NCI-H2196 (cell line): Measurements from ENCODE around the gene SS18L1.
A peak's percentile ranks its signal among the peaks of the same experiment; 100 is the strongest.
"Not testable (repeated sequence)": the region's sequence is repeated elsewhere in the genome, so short reads cannot be mapped to it uniquely, and the experiment has no call there.

ENCODE experiments used
- DNase-seq: peaks from one replicate; lab custom pipeline; 2025; ENCODE audit not compliant: unreplicated experiment; lab: John Stamatoyannopoulos, UW

SS18L1 gene

GRCh38 chr20:62143081-62143956, at the start of gene SS18L1, which contains the start of gene PSMA7:
Gene SS18L1, plus strand, starts transcription at chr20:62143769. Its CDS starts 52 bp downstream, at chr20:62143821.
Gene PSMA7, minus strand, starts transcription at chr20:62143394. Its CDS starts 91 bp downstream, at chr20:62143303.
- peak; percentile 92 for DNase-seq

GRCh38 chr20:62096421-62097380, 46.9 kb upstream of the SS18L1 start:
- no peak for DNase-seq

- DNase-seq: no peak
Measured at GRCh38 chr20:62097881-62098407, 45.6 kb upstream of the SS18L1 start.

GRCh38 chr20:62101078-62101477, 42.5 kb upstream of the SS18L1 start:
- DNase-seq: no peak

- no peak for DNase-seq
Measured at GRCh38 chr20:62103508-62104233, 39.9 kb upstream of the SS18L1 start.

GRCh38 chr20:62104234-62104789, 39.3 kb upstream of the SS18L1 start:
- no peak for DNase-seq

GRCh38 chr20:62104791-62105345, 38.7 kb upstream of the SS18L1 start:
- DNase-seq: no peak

GRCh38 chr20:62105592-62105991, 38.0 kb upstream of the SS18L1 start:
- DNase-seq: no peak

- DNase-seq: no peak
Measured at GRCh38 chr20:62111148-62111547, 32.4 kb upstream of the SS18L1 start.

GRCh38 chr20:62112368-62112767, 31.2 kb upstream of the SS18L1 start:
- DNase-seq: no peak

GRCh38 chr20:62114894-62115293, 28.7 kb upstream of the SS18L1 start:
- no peak for DNase-seq

- DNase-seq: not testable (repeated sequence)
Measured at GRCh38 chr20:62115800-62116407, 27.7 kb upstream of the SS18L1 start.

- no peak for DNase-seq
Measured at GRCh38 chr20:62116558-62117361, 26.8 kb upstream of the SS18L1 start.

- DNase-seq: peak; percentile 44
Measured at GRCh38 chr20:62117362-62117646, 26.3 kb upstream of the SS18L1 start.

GRCh38 chr20:62117658-62118057, 25.9 kb upstream of the SS18L1 start:
- DNase-seq: no peak

- DNase-seq: no peak
Measured at GRCh38 chr20:62118113-62119043, 25.2 kb upstream of the SS18L1 start.

GRCh38 chr20:62119115-62119514, 24.5 kb upstream of the SS18L1 start:
- no peak for DNase-seq
